ENCODE data around the gene GSTA4.

The GSTA4 gene

DNA sequence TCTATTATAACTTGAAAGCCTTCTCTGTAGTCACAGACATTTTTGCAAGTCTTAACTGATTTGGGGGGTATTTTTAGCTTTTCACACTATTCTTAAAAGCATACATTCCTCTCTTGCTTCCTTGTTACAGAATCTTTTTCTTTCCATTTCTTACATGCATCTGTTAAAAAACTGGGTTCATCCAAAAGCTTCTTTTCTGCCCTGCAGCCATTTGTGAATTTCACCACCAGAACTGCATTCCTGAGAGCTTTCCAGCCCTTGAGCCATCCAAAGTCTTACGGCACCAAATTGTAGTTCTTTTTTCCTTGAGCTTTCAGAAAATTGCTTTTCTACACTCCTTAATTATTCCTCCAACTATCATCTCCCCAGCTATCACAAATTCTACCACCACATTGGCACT is 19.7 kb upstream of the GSTA4 start:
- H3F3A ChIP-seq (ENCODE audit: insufficient read depth, low read length) = no peaks in the 10 kb centered on the region
- no peaks in the 10 kb centered on the region for H3K9me3 ChIP-seq (ENCODE audit: low read length)
- no peak overlapping the region for H3K4me3 ChIP-seq (ENCODE audit: low read depth, low read length, poor library complexity, severe bottlenecking)
- no peak overlapping the region for H3K27ac ChIP-seq (ENCODE audit: low read depth, low read length, poor library complexity, severe bottlenecking)
- no peaks in the 10 kb centered on the region for H3K9me2 ChIP-seq (ENCODE audit: low read depth, low read length)
- H3K4me2 ChIP-seq (ENCODE audit: low read length) = no peak overlapping the region
- H3K79me2 ChIP-seq (ENCODE audit: insufficient read depth, low read length) = no peaks in the 10 kb centered on the region
- TF ChIP-seq, protein P1, sequence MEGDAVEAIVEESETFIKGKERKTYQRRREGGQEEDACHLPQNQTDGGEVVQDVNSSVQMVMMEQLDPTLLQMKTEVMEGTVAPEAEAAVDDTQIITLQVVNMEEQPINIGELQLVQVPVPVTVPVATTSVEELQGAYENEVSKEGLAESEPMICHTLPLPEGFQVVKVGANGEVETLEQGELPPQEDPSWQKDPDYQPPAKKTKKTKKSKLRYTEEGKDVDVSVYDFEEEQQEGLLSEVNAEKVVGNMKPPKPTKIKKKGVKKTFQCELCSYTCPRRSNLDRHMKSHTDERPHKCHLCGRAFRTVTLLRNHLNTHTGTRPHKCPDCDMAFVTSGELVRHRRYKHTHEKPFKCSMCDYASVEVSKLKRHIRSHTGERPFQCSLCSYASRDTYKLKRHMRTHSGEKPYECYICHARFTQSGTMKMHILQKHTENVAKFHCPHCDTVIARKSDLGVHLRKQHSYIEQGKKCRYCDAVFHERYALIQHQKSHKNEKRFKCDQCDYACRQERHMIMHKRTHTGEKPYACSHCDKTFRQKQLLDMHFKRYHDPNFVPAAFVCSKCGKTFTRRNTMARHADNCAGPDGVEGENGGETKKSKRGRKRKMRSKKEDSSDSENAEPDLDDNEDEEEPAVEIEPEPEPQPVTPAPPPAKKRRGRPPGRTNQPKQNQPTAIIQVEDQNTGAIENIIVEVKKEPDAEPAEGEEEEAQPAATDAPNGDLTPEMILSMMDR (IDR thresholded peaks at IDR 0.05; ENCODE audit: low read length) = no peak
- TF ChIP-seq EZH2 (IDR thresholded peaks at IDR 0.05; ENCODE audit: borderline replicate concordance, low read length) = no peak
- no peak overlapping the region for H2AFZ ChIP-seq (ENCODE audit: low read length)
- H4K20me1 ChIP-seq (ENCODE audit: insufficient read depth, low read length) = no peaks in the 10 kb centered on the region
- H3K9ac ChIP-seq (ENCODE audit: low read length) = no peak overlapping the region
- H3K27me3 ChIP-seq (ENCODE audit: insufficient read depth, low read length) = no peaks in the 10 kb centered on the region
- no peaks in the 10 kb centered on the region for H3K36me3 ChIP-seq (ENCODE audit: insufficient read depth, low read length)
- no peaks in the 10 kb centered on the region for H3K4me1 ChIP-seq (ENCODE audit: insufficient read depth, low read length, severe bottlenecking)

DNA sequence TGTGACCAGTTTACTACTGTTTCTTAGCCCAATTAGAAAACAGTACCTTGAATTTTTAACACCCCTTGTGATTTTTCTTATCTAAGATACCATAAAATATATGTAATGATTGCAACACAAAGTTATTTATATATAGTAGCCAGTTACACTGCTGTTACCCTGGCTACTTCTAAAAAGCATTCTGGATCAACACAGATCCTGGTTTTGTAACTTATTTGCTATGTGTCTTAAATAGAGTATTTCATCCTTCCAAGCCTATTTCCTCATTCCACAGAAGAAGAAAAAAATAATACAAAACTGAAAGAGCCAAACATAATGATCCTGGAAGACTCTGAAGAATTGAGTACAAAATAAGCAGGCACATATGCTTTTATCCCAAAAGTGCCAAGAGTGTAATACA is 19.0 kb upstream of the GSTA4 start:
- Histone ChIP-seq H3K4me1 (ENCODE audit: insufficient read depth, low read length, severe bottlenecking) (no peaks in the 10 kb centered on the region), H3K4me3 (ENCODE audit: low read depth, low read length, poor library complexity, severe bottlenecking) (no peak overlapping the region), H4K20me1 (ENCODE audit: insufficient read depth, low read length) (no peaks in the 10 kb centered on the region), H3K9me2 (ENCODE audit: low read depth, low read length) (no peaks in the 10 kb centered on the region), H2AFZ (ENCODE audit: low read length) (no peak overlapping the region), H3F3A (ENCODE audit: insufficient read depth, low read length) (no peaks in the 10 kb centered on the region), H3K9me3 (ENCODE audit: low read length) (no peaks in the 10 kb centered on the region), H3K36me3 (ENCODE audit: insufficient read depth, low read length) (no peaks in the 10 kb centered on the region), H3K27me3 (ENCODE audit: insufficient read depth, low read length) (no peaks in the 10 kb centered on the region), H3K27ac (ENCODE audit: low read depth, low read length, poor library complexity, severe bottlenecking) (no peak overlapping the region), H3K4me2 (ENCODE audit: low read length) (no peak overlapping the region), H3K79me2 (ENCODE audit: insufficient read depth, low read length) (no peaks in the 10 kb centered on the region), H3K9ac (ENCODE audit: low read length) (no peak overlapping the region)
- no peak for TF ChIP-seq EZH2 (IDR thresholded peaks at IDR 0.05; ENCODE audit: borderline replicate concordance, low read length)
- TF ChIP-seq, protein P1 (IDR thresholded peaks at IDR 0.05; ENCODE audit: low read length) = no peak

DNA sequence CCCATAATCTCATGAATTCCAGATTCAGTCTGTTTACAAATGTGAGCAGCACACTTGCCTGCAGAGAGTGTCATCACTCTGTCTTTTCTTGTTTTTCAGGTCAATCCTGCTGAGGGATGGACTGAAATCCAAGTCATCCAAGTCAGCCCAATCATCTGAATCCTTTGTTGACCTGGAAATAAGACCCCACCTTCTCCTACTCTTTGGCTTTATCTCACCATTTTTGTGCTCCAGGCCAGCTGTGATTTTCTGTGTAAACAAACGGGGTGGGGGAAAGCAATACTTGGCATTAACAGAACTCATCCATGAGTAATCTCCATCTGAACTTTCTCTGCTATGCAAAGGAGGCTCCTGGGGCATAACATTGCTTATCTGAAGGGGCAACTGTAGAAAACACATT is 16.9 kb upstream of the GSTA4 start:
- TF ChIP-seq, protein P1 (IDR thresholded peaks at IDR 0.05; ENCODE audit: low read length) = no peak
- TF ChIP-seq EZH2 (IDR thresholded peaks at IDR 0.05; ENCODE audit: borderline replicate concordance, low read length) = no peak
- no peak overlapping the region for H3K4me3 ChIP-seq (ENCODE audit: low read depth, low read length, poor library complexity, severe bottlenecking)
- no peaks in the 10 kb centered on the region for H3K4me1 ChIP-seq (ENCODE audit: insufficient read depth, low read length, severe bottlenecking)
- no peaks in the 10 kb centered on the region for H3K36me3 ChIP-seq (ENCODE audit: insufficient read depth, low read length)
- H3K79me2 ChIP-seq (ENCODE audit: insufficient read depth, low read length) = no peaks in the 10 kb centered on the region
- no peak overlapping the region for H3K27ac ChIP-seq (ENCODE audit: low read depth, low read length, poor library complexity, severe bottlenecking)
- H3K9me3 ChIP-seq (ENCODE audit: low read length) = no peaks in the 10 kb centered on the region
- no peak overlapping the region for H3K9ac ChIP-seq (ENCODE audit: low read length)
- H2AFZ ChIP-seq (ENCODE audit: low read length) = no peak overlapping the region
- H3F3A ChIP-seq (ENCODE audit: insufficient read depth, low read length) = no peaks in the 10 kb centered on the region
- H3K27me3 ChIP-seq (ENCODE audit: insufficient read depth, low read length) = no peaks in the 10 kb centered on the region
- no peaks in the 10 kb centered on the region for H4K20me1 ChIP-seq (ENCODE audit: insufficient read depth, low read length)
- H3K4me2 ChIP-seq (ENCODE audit: low read length) = no peak overlapping the region
- H3K9me2 ChIP-seq (ENCODE audit: low read depth, low read length) = no peaks in the 10 kb centered on the region
